HUES64 (cell line): ENCODE results near the gene CBFA2T2.

Experiments
- H3K27ac ChIP-seq: 2 replicates; pipeline ENCODE4 v1.7.0; 2013; ENCODE audit warnings: low read depth, low read length, inconsistent platforms
- H3K27me3 ChIP-seq: 2 replicates; pipeline ENCODE4 v1.6.1; 2013; ENCODE audit warnings: mild to moderate bottlenecking, low read length; ENCODE audit not compliant: insufficient read depth
- H3K36me3 ChIP-seq: 2 replicates; pipeline ENCODE4 v1.6.1; 2013; ENCODE audit warnings: mild to moderate bottlenecking, low read length; ENCODE audit not compliant: insufficient read depth
- H3K4me1 ChIP-seq: 2 replicates; pipeline ENCODE4 v1.6.1; 2013; ENCODE audit warnings: mild to moderate bottlenecking, low read length, moderate library complexity; ENCODE audit not compliant: insufficient read depth
- H3K4me3 ChIP-seq: 2 replicates; pipeline ENCODE4 v1.5.1; 2013; ENCODE audit warnings: mild to moderate bottlenecking, low read length, moderate library complexity
- H3K9ac ChIP-seq: 2 replicates; pipeline ENCODE4 v1.6.1; 2013; ENCODE audit warnings: mild to moderate bottlenecking, low read depth, low read length
- H3K9me3 ChIP-seq: 2 replicates; pipeline ENCODE4 v1.6.1; 2013; ENCODE audit warnings: low read depth, low read length; ENCODE audit not compliant: insufficient read depth
- WGBS: fragments of 150-250, 120-280 bp; methylation state at CpG from one replicate; pipeline ENCODE4 v1.1.7; 2013; ENCODE audit warnings: missing lambda C conversion rate; 5-methylcytosine and 5-hydroxymethylcytosine counted together

Gene CBFA2T2

GRCh38 chr20:33687370-33687915, 197.5 kb downstream of the CBFA2T2 start:
- Histone ChIP-seq H3K9ac (no peak overlapping the region), H3K9me3 (no peaks in the 10 kb centered on the region), H3K36me3 (no peaks in the 10 kb centered on the region), H3K27ac (no peak overlapping the region), H3K4me3 (no peak overlapping the region), H3K27me3 (peaks cover 23% of the 10 kb centered on the region), H3K4me1 (peaks cover 15% of the 10 kb centered on the region; the same call in 1 of the 2 replicates)
- WGBS: 88% methylated on average over 8 of the region's 8 CpGs

GRCh38 chr20:33687993-33688937, 198.4 kb downstream of the CBFA2T2 start:
- Histone ChIP-seq H3K27ac (no peak overlapping the region), H3K36me3 (no peaks in the 10 kb centered on the region), H3K9ac (no peak overlapping the region), H3K9me3 (no peaks in the 10 kb centered on the region), H3K4me1 (peaks cover 17% of the 10 kb centered on the region), H3K27me3 (peaks cover 23% of the 10 kb centered on the region), H3K4me3 (no peak overlapping the region)
- WGBS: 93% methylated on average over 3 of the region's 3 CpGs

- H3K27ac ChIP-seq: no peak overlapping the region
- H3K4me3 ChIP-seq: no peak overlapping the region
- H3K36me3 ChIP-seq: no peaks in the 10 kb centered on the region
- no peaks in the 10 kb centered on the region for H3K9me3 ChIP-seq
- peaks cover 20% of the 10 kb centered on the region for H3K4me1 ChIP-seq
- H3K9ac ChIP-seq: no peak overlapping the region
- H3K27me3 ChIP-seq: peaks cover 23% of the 10 kb centered on the region
- WGBS: 87% methylated on average over 3 of the region's 3 CpGs
Measured at GRCh38 chr20:33688938-33689424, 199.1 kb downstream of the CBFA2T2 start.

- no peaks in the 10 kb centered on the region for H3K9me3 ChIP-seq
Measured at GRCh38 chr20:33689493-33689892, 199.6 kb downstream of the CBFA2T2 start.

GRCh38 chr20:33689973-33690372, 200.1 kb downstream of the CBFA2T2 start:
- Histone ChIP-seq H3K27me3 (peaks cover 23% of the 10 kb centered on the region), H3K27ac (no peak overlapping the region), H3K4me1 (peaks cover 28% of the 10 kb centered on the region), H3K9me3 (no peaks in the 10 kb centered on the region), H3K9ac (no peak overlapping the region), H3K36me3 (no peaks in the 10 kb centered on the region), H3K4me3 (no peak overlapping the region)
- WGBS: 30% methylated on average over 4 of the region's 4 CpGs

More at GRCh38 chr20:33689493-33689892, 199.6 kb downstream of the CBFA2T2 start:
- no peak overlapping the region for H3K4me3 ChIP-seq
- H3K4me1 ChIP-seq: peaks cover 26% of the 10 kb centered on the region
- H3K27me3 ChIP-seq: peaks cover 23% of the 10 kb centered on the region
- 100% methylated on average over 1 of the region's 1 CpG for WGBS
- H3K36me3 ChIP-seq: no peaks in the 10 kb centered on the region
- no peak overlapping the region for H3K9ac ChIP-seq
- H3K27ac ChIP-seq: no peak overlapping the region

- WGBS: 82% methylated on average over 4 of the region's 5 CpGs
- H3K4me1 ChIP-seq: peaks cover 23% of the 10 kb centered on the region
- H3K9me3 ChIP-seq: 0 out of 2 replicates have a peak, but pooled peaks cover 3% of the 10 kb centered on the region
- no peak overlapping the region for H3K27ac ChIP-seq
- no peak overlapping the region for H3K4me3 ChIP-seq
- H3K36me3 ChIP-seq: no peaks in the 10 kb centered on the region
- H3K27me3 ChIP-seq: peaks cover 19% of the 10 kb centered on the region
- no peak overlapping the region for H3K9ac ChIP-seq
Measured at GRCh38 chr20:33693289-33693688, 203.4 kb downstream of the CBFA2T2 start.

- 0 out of 2 replicates have a peak, but pooled peaks cover 3% of the 10 kb centered on the region for H3K9me3 ChIP-seq
- H3K27ac ChIP-seq: no peak overlapping the region
- no peak overlapping the region for H3K9ac ChIP-seq
- WGBS: 78% methylated on average over 17 of the region's 17 CpGs
- peaks cover 23% of the 10 kb centered on the region for H3K4me1 ChIP-seq
- H3K27me3 ChIP-seq: peaks cover 12% of the 10 kb centered on the region
- no peaks in the 10 kb centered on the region for H3K36me3 ChIP-seq
- H3K4me3 ChIP-seq: no peak overlapping the region
Measured at GRCh38 chr20:33693741-33694638, 204.1 kb downstream of the CBFA2T2 start.

- H3K27ac ChIP-seq: no peak overlapping the region
- 76% methylated on average over 6 of the region's 6 CpGs for WGBS
- peaks cover 23% of the 10 kb centered on the region for H3K4me1 ChIP-seq
- H3K27me3 ChIP-seq: peaks cover 6% of the 10 kb centered on the region
- 0 out of 2 replicates have a peak, but pooled peaks cover 3% of the 10 kb centered on the region for H3K9me3 ChIP-seq
- no peaks in the 10 kb centered on the region for H3K36me3 ChIP-seq
- H3K9ac ChIP-seq: no peak overlapping the region
- no peak overlapping the region for H3K4me3 ChIP-seq
Measured at GRCh38 chr20:33694639-33695012, 204.7 kb downstream of the CBFA2T2 start.

GRCh38 chr20:33696448-33696847, 206.6 kb downstream of the CBFA2T2 start:
- 85% methylated on average over 4 of the region's 4 CpGs for WGBS
- H3K4me1 ChIP-seq: peaks cover 17% of the 10 kb centered on the region

GRCh38 chr20:33697129-33697528, 207.2 kb downstream of the CBFA2T2 start:
- H3K9me3 ChIP-seq: 0 out of 2 replicates have a peak, but pooled peaks cover 3% of the 10 kb centered on the region
- H3K27ac ChIP-seq: no peak overlapping the region
- H3K36me3 ChIP-seq: no peaks in the 10 kb centered on the region
- H3K4me1 ChIP-seq: peaks cover 17% of the 10 kb centered on the region
- WGBS: 83% methylated on average over 8 of the region's 8 CpGs
- no peaks in the 10 kb centered on the region for H3K27me3 ChIP-seq
- H3K4me3 ChIP-seq: no peak overlapping the region
- no peak overlapping the region for H3K9ac ChIP-seq

More at GRCh38 chr20:33696448-33696847, 206.6 kb downstream of the CBFA2T2 start:
- no peaks in the 10 kb centered on the region for H3K27me3 ChIP-seq
- no peak overlapping the region for H3K4me3 ChIP-seq
- no peak overlapping the region for H3K27ac ChIP-seq
- H3K9ac ChIP-seq: no peak overlapping the region
- 0 out of 2 replicates have a peak, but pooled peaks cover 3% of the 10 kb centered on the region for H3K9me3 ChIP-seq
- H3K36me3 ChIP-seq: no peaks in the 10 kb centered on the region
